ENCODE measurements around the gene TM7SF2. TPM values are rescaled to one million over a fixed set of nuclear protein-coding genes. Genes with fewer than 3 reads are reported as not detected.

TM7SF2 gene
- total and polyA plus RNA-seq, 2 of the 13 experiments (the other 11 are each of a cell fraction or from before 2014, with no cell fraction given): 56.0 to 66.9 TPM

- TF ChIP-seq ZHX2 (IDR thresholded peaks at IDR 0.05; ENCODE audit: low read depth): peak; percentile 93
- TF ChIP-seq ZHX2 (CRISPR knock-in tag; IDR thresholded peaks at IDR 0.05; ENCODE audit: borderline replicate concordance): no peak
- no peak for TF ChIP-seq ZBTB4 (CRISPR knock-in tag; IDR thresholded peaks at IDR 0.05; ENCODE audit: borderline replicate concordance)
- TF ChIP-seq ZNF354B (CRISPR knock-in tag; IDR thresholded peaks at IDR 0.05): no peak
- TF ChIP-seq ZNF33B (CRISPR knock-in tag; IDR thresholded peaks at IDR 0.05): peak; percentile 21; the same call in 1 of the 2 replicates
- peak; percentile 35; the same call in 1 of the 2 replicates for TF ChIP-seq ATF5 (CRISPR knock-in tag; IDR thresholded peaks at IDR 0.05; ENCODE audit: low read depth)
- no peak for TF ChIP-seq HDAC6 (IDR thresholded peaks at IDR 0.05; ENCODE audit: low read depth, low read length)
- no peak for TF ChIP-seq ZBTB34 (CRISPR knock-in tag; IDR thresholded peaks at IDR 0.05)
- TF ChIP-seq ZNF782 (CRISPR knock-in tag; IDR thresholded peaks at IDR 0.05; ENCODE audit: borderline replicate concordance): no peak; the same call in 1 of the 2 replicates
- 0 out of 2 replicates have a peak, but pooled peaks have one; percentile 71 for TF ChIP-seq NR2F2 (IDR thresholded peaks at IDR 0.05; ENCODE audit: borderline replicate concordance, low read depth)
- no peak for TF ChIP-seq ATRX (CRISPR knock-in tag; IDR thresholded peaks at IDR 0.05; ENCODE audit: borderline replicate concordance)
- peak; percentile 79 for TF ChIP-seq TAF1 (CRISPR knock-in tag; IDR thresholded peaks at IDR 0.05)
- TF ChIP-seq EHMT2 (IDR thresholded peaks at IDR 0.05; ENCODE audit: borderline replicate concordance, low read depth, low read length): no peak
- peak; percentile 66; the same call in 1 of the 2 replicates for TF ChIP-seq FOXO1 (CRISPR knock-in tag; IDR thresholded peaks at IDR 0.05)
- peak; percentile 47; the same call in 1 of the 2 replicates for TF ChIP-seq HMG20B (CRISPR knock-in tag; conservative IDR thresholded peaks at IDR 0.05)
- no peak; the same call in 1 of the 2 replicates for TF ChIP-seq ZNF703 (CRISPR knock-in tag; IDR thresholded peaks at IDR 0.05; ENCODE audit: borderline replicate concordance)
- no peak for TF ChIP-seq DPF2 (CRISPR knock-in tag; IDR thresholded peaks at IDR 0.05; ENCODE audit: borderline replicate concordance, low read depth)
Measured at GRCh38 chr11:65095974-65096806, 15.5 kb upstream of the TM7SF2 start, which contains the start of gene VPS51 (continued).

Measured in HepG2 (cell line).